ENCODE data around the gene PALLD. TPM values are rescaled to one million over a fixed set of nuclear protein-coding genes. Genes with fewer than 3 reads are reported as not detected.

Gene PALLD
- total RNA-seq, 1 experiment from 2014 or later: 166 TPM

GRCh38 chr4:168857009-168857408 is 360.2 kb downstream of the PALLD start:
- Histone ChIP-seq H3K79me2 (ENCODE audit: insufficient read depth, low read length) (peaks cover 90% of the 10 kb centered on the region), H2AFZ (ENCODE audit: low read depth, low read length, poor library complexity, severe bottlenecking) (no peak overlapping the region), H3K4me1 (ENCODE audit: control insufficient read depth in 1 of 2, insufficient read depth in 2 of 2, low read length in 2 of 2) (no peaks in the 10 kb centered on the region), H3K4me2 (ENCODE audit: low read length) (no peak overlapping the region), H3K4me3 (replicated peaks in 1 of 2; ENCODE audit: low read depth in 1 of 2, low read length in 2 of 2) (no peak overlapping the region), H3K27ac (ENCODE audit: low read depth, low read length) (no peak overlapping the region), H3K9me2 (ENCODE audit: insufficient read depth) (no peaks in the 10 kb centered on the region), H3K9ac (ENCODE audit: low read length) (no peak overlapping the region), H3K36me3 (ENCODE audit: control insufficient read depth in 1 of 2, insufficient read depth in 2 of 2, low read length in 2 of 2) (peaks cover 0 to 6% of the 10 kb centered on the region in 2 experiments; a peak in 3 of 4 replicates), H3K27me3 (ENCODE audit: insufficient read depth, low read length) (no peaks in the 10 kb centered on the region), H4K20me1 (ENCODE audit: insufficient read depth) (no peaks in the 10 kb centered on the region), H3K9me3 (ENCODE audit: control insufficient read depth in 1 of 2, insufficient read depth in 1 of 2, low read depth in 1 of 2, low read length in 2 of 2) (no peaks in the 10 kb centered on the region)
- ATAC-seq: no peak
- ChIA-PET CTCF (no interaction called here), RAD21 (ENCODE audit: low non-redundant PET in 1 of 2, low total read pairs in 2 of 2, uncharacterized antibody in 2 of 2, unreplicated experiment in 2 of 2) (no interaction called here), POLR2A (no interaction called here)
- TF ChIP-seq ZFX (IDR thresholded peaks at IDR 0.05): no peak
- TF ChIP-seq YY1 (IDR thresholded peaks at IDR 0.05; ENCODE audit: extremely low read depth, insufficient replicate concordance, low read depth, low read length): no peak
- TF ChIP-seq EZH2 (IDR thresholded peaks at IDR 0.05): no peak
- no peak for TF ChIP-seq SP1 (IDR thresholded peaks at IDR 0.05; ENCODE audit: low read depth)
- TF ChIP-seq EZH2phosphoT487 (IDR thresholded peaks at IDR 0.05; ENCODE audit: borderline replicate concordance): no peak
- no peak for TF ChIP-seq FOSL1 (IDR thresholded peaks at IDR 0.05; ENCODE audit: low read depth)
- TF ChIP-seq ELF1 (IDR thresholded peaks at IDR 0.05; ENCODE audit: borderline replicate concordance, low read depth): no peak
- no peak for TF ChIP-seq EGR1 (IDR thresholded peaks at IDR 0.05; ENCODE audit: low read depth)
- TF ChIP-seq TCF7L2 (IDR thresholded peaks at IDR 0.05; ENCODE audit: borderline replicate concordance, extremely low read depth, insufficient read depth, insufficient read length): no peak
- TF ChIP-seq SRF (IDR thresholded peaks at IDR 0.05; ENCODE audit: low read depth): no peak
- TF ChIP-seq CBX3 (IDR thresholded peaks at IDR 0.05; ENCODE audit: low read depth): no peak
- TF ChIP-seq JUND (IDR thresholded peaks at IDR 0.05): no peak
- no peak for TF ChIP-seq REST (IDR thresholded peaks at IDR 0.05; ENCODE audit: low read depth)
- no peak for TF ChIP-seq ATF3 (IDR thresholded peaks at IDR 0.05)
- TF ChIP-seq POLR2AphosphoS5 (IDR thresholded peaks at IDR 0.05; ENCODE audit: low read depth, low read length): no peak
- no peak for TF ChIP-seq POLR2A (IDR thresholded peaks at IDR 0.05; ENCODE audit: borderline replicate concordance, extremely low read depth, insufficient read depth, insufficient read length)
- no peak for TF ChIP-seq CEBPB (IDR thresholded peaks at IDR 0.05; ENCODE audit: low read depth)
- TF ChIP-seq CTCF (IDR thresholded peaks at IDR 0.05 in 2 of 3, conservative IDR thresholded peaks at IDR 0.05 in 1 of 3; ENCODE audit: borderline replicate concordance in 1 of 3, insufficient read depth in 1 of 3, low read depth in 2 of 3, low read length in 2 of 3): no peak
- DNase-seq (ENCODE audit: low read depth, low spot score): no peak
- intact Hi-C loops (cut with micrococcal nuclease): no loop called here
- no TSS peak for BruUV-seq (replicated peaks)
